ENCODE measurements around the gene CCNK. TPM values are rescaled to one million over a fixed set of nuclear protein-coding genes. Genes with fewer than 3 reads are reported as not detected.

The CCNK gene
- total RNA-seq, 4 donors from 2014 or later, result 15.0 to 35.3 (median 19.1) TPM

- peaks cover 0 to 9% of the 10 kb centered on the region in 2 donors for H3K4me1 ChIP-seq
- no peak for DNase-seq
- H3K9me3 ChIP-seq, result no peaks in the 10 kb centered on the region
- H3K36me3 ChIP-seq, result peaks cover 0 to 26% of the 10 kb centered on the region in 2 donors
- TF ChIP-seq POLR2A (IDR thresholded peaks at IDR 0.05) (no peak), CTCF (IDR thresholded peaks at IDR 0.05 in 4 of 5, conservative IDR thresholded peaks at IDR 0.05 in 1 of 5) (no peak)
- in situ Hi-C loops (cut with MboI; ENCODE audit: low sequenced_read_pairs in 4 of 4), result no loop called here
- intact Hi-C loops (cut with DNase I; ENCODE audit: low total_unique reads), result no loop called here
- H3K4me3 ChIP-seq, result no peak overlapping the region
- ATAC-seq, result peak in 1 of 2 donors; percentile 75
- H3K27ac ChIP-seq, result no peak overlapping the region
- no peaks in the 10 kb centered on the region for H3K27me3 ChIP-seq
These were observed 28.2 kb upstream of the CCNK start for GRCh38 chr14:99452968-99453367.

GRCh38 chr14:99454246-99454645 is 27.0 kb upstream of the CCNK start:
- Histone ChIP-seq H3K36me3 (peaks cover 0 to 31% of the 10 kb centered on the region in 2 donors), H3K9me3 (no peaks in the 10 kb centered on the region), H3K4me1 (peaks cover 0 to 9% of the 10 kb centered on the region in 2 donors), H3K27ac (no peak overlapping the region), H3K27me3 (no peaks in the 10 kb centered on the region), H3K4me3 (no peak overlapping the region)
- no peak for TF ChIP-seq POLR2A (IDR thresholded peaks at IDR 0.05)
- no peak for TF ChIP-seq CTCF (IDR thresholded peaks at IDR 0.05 in 4 of 5, conservative IDR thresholded peaks at IDR 0.05 in 1 of 5)
- in situ Hi-C loops (cut with MboI; ENCODE audit: low sequenced_read_pairs in 4 of 4), result no loop called here
- no peak for DNase-seq
- ATAC-seq, result no peak
- intact Hi-C loops (cut with DNase I; ENCODE audit: low total_unique reads), result no loop called here

- TF ChIP-seq CTCF (IDR thresholded peaks at IDR 0.05 in 4 of 5, conservative IDR thresholded peaks at IDR 0.05 in 1 of 5) (no peak), POLR2A (IDR thresholded peaks at IDR 0.05) (no peak)
- intact Hi-C loops (cut with DNase I; ENCODE audit: low total_unique reads), result no loop called here
- no peaks in the 10 kb centered on the region for H3K9me3 ChIP-seq
- H3K27me3 ChIP-seq, result no peaks in the 10 kb centered on the region
- peaks cover 12% of the 10 kb centered on the region in 2 donors for H3K4me1 ChIP-seq
- in situ Hi-C loops (cut with MboI; ENCODE audit: low sequenced_read_pairs in 4 of 4), result no loop called here
- ATAC-seq, result no peak
- H3K36me3 ChIP-seq, result peaks cover 0 to 64% of the 10 kb centered on the region in 2 donors
- DNase-seq, result no peak
- H3K4me3 ChIP-seq, result no peak overlapping the region
- H3K27ac ChIP-seq, result no peak overlapping the region
These were observed 21.6 kb upstream of the CCNK start for GRCh38 chr14:99459481-99460100.

- ATAC-seq (no peak), DNase-seq (no peak)
- H3K27me3 ChIP-seq, result no peaks in the 10 kb centered on the region
- peaks cover 12% of the 10 kb centered on the region in 2 donors for H3K4me1 ChIP-seq
- H3K27ac ChIP-seq, result no peak overlapping the region
- no peak for TF ChIP-seq CTCF (IDR thresholded peaks at IDR 0.05 in 4 of 5, conservative IDR thresholded peaks at IDR 0.05 in 1 of 5)
- in situ Hi-C loops (cut with MboI; ENCODE audit: low sequenced_read_pairs in 4 of 4), result no loop called here
- no peaks in the 10 kb centered on the region for H3K9me3 ChIP-seq
- peaks cover 0 to 64% of the 10 kb centered on the region in 2 donors for H3K36me3 ChIP-seq
- no peak overlapping the region for H3K4me3 ChIP-seq
- intact Hi-C loops (cut with DNase I; ENCODE audit: low total_unique reads), result no loop called here
These were observed 20.4 kb upstream of the CCNK start for GRCh38 chr14:99460793-99461192.
